Stomach (tissue), 4 donors: Measurements from ENCODE around the gene WNT3A.
"Not testable (repeated sequence)": the region's sequence is repeated elsewhere in the genome, so short reads cannot be mapped to it uniquely, and the experiment has no call there.

ENCODE experiments used
- CTCF ChIP-seq, 7 experiments: fragments of 450-650 bp in 4 of 7; fragments of 200-600 bp in 3 of 7; sonication (generic) in 3 of 7; IDR thresholded peaks; one replicate each; pipeline ENCODE4 v1.5.1; 2016 to 2019; ENCODE audit warnings: antibody characterized with exemption in 7 of 7, control low read depth in 2 of 7, mild to moderate bottlenecking in 1 of 7
- POLR2A ChIP-seq, 4 donors: fragments of 450-650 bp; IDR thresholded peaks; one replicate each; pipeline ENCODE4 v1.6.1; 2016; ENCODE audit warnings: antibody characterized with exemption in 4 of 4, control low read depth in 2 of 4, mild to moderate bottlenecking in 1 of 4, moderate library complexity in 1 of 4
- POLR2AphosphoS5 ChIP-seq, 3 donors: sonication (generic); formaldehyde crosslinking; IDR thresholded peaks; one replicate each; pipeline ENCODE4 v1.6.1; 2016; ENCODE audit warnings: antibody characterized with exemption in 3 of 3

GRCh38 chr1:227972843-227973374 is 33.9 kb upstream of the WNT3A start:
- not testable (repeated sequence) for TF ChIP-seq CTCF, POLR2AphosphoS5, POLR2A (IDR thresholded peaks at IDR 0.05)
